NB4 (cell line): ENCODE results near the gene OR8K1.
A peak's percentile ranks its signal among the peaks of the same experiment; 100 is the strongest.

Experiments
- DNase-seq: peaks from one replicate; pipeline ENCODE4 v3.0.0; 2010; ENCODE audit warnings: low read depth
- H3K4me3 ChIP-seq: one replicate; pipeline ENCODE4 v1.5.1; 2011; ENCODE audit warnings: mild to moderate bottlenecking, low read depth, low read length, moderate library complexity
- CTCF ChIP-seq: IDR thresholded peaks from one replicate; pipeline ENCODE4 v1.5.1; 2012; ENCODE audit warnings: low read depth, low read length
- MAX ChIP-seq: IDR thresholded peaks from 2 replicates; pipeline ENCODE4 v1.6.1; 2011; ENCODE audit warnings: low read depth, low read length
- MYC ChIP-seq: IDR thresholded peaks from 2 replicates; pipeline ENCODE4 v1.6.1; 2011; ENCODE audit warnings: low read depth, low read length
- POLR2A ChIP-seq: IDR thresholded peaks from 2 replicates; pipeline ENCODE4 v1.6.1; 2011; ENCODE audit warnings: mild to moderate bottlenecking; ENCODE audit not compliant: insufficient read length; ENCODE audit errors: extremely low read depth

Gene OR8K1

GRCh38 chr11:56340289-56340688 is 5.5 kb upstream of the OR8K1 start:
- no peak overlapping the region for H3K4me3 ChIP-seq
- no peak for TF ChIP-seq MYC
- no peak for TF ChIP-seq MAX
- TF ChIP-seq POLR2A, result no peak
- no peak for TF ChIP-seq CTCF
- no peak for DNase-seq

GRCh38 chr11:56353991-56354390 is 8.2 kb downstream of the OR8K1 start, which contains the start of gene OR8J1:
Gene OR8J1, plus strand, starts transcription at chr11:56354291. Its CDS starts 5,956 bp downstream, at chr11:56360247.
- DNase-seq, result no peak
- TF ChIP-seq MAX (no peak), CTCF (no peak), MYC (no peak), POLR2A (no peak)
- no peak within 1 kb of the TSS for H3K4me3 ChIP-seq

GRCh38 chr11:56375324-56375723 is 29.5 kb downstream of the OR8K1 start, which contains the start of gene OR8U1:
Gene OR8U1, plus strand, starts transcription at chr11:56375624. Its CDS starts 0 bp downstream, at chr11:56375624.
- no peak for TF ChIP-seq CTCF
- TF ChIP-seq MAX, result no peak
- TF ChIP-seq POLR2A, result no peak
- no peak for TF ChIP-seq MYC
- no peak for DNase-seq
- H3K4me3 ChIP-seq, result no peak within 1 kb of the TSS

GRCh38 chr11:56380120-56380519 is 34.3 kb downstream of the OR8K1 start:
- no peak for TF ChIP-seq MYC
- no peak overlapping the region for H3K4me3 ChIP-seq
- DNase-seq, result no peak

GRCh38 chr11:56394381-56394780 is 48.5 kb downstream of the OR8K1 start:
- TF ChIP-seq POLR2A (no peak), CTCF (no peak), MAX (no peak), MYC (no peak)
- no peak overlapping the region for H3K4me3 ChIP-seq
- DNase-seq, result no peak

GRCh38 chr11:56396047-56396446 is 50.2 kb downstream of the OR8K1 start:
- peak; percentile 6 for DNase-seq
- H3K4me3 ChIP-seq, result no peak overlapping the region
- TF ChIP-seq POLR2A (no peak), MYC (no peak), MAX (no peak), CTCF (no peak)
